Measurements from ENCODE around the gene NELL2. TPM values are rescaled to one million over a fixed set of nuclear protein-coding genes. Genes with fewer than 3 reads are reported as not detected.

NELL2 gene
- total RNA-seq, 2 experiments from 2014 or later, result 0.95 to 1.8 TPM

GRCh38 chr12:44881197-44881596 is 5.1 kb upstream of the NELL2 start:
- CTCF ChIA-PET (ENCODE audit: unreplicated experiment), result no interaction called here
- Histone ChIP-seq H3K79me2 (ENCODE audit: insufficient read depth, low read depth, low read length) (no peaks in the 10 kb centered on the region), H3K4me1 (ENCODE audit: insufficient read depth, low read length, poor library complexity, severe bottlenecking) (no peaks in the 10 kb centered on the region), H3K36me3 (ENCODE audit: insufficient read depth, low read length) (no peaks in the 10 kb centered on the region), H3K4me2 (ENCODE audit: low read length) (no peak overlapping the region), H4K20me1 (ENCODE audit: insufficient read depth, low read length) (no peaks in the 10 kb centered on the region), H3K9me3 (ENCODE audit: low read length) (no peaks in the 10 kb centered on the region), H2AFZ (ENCODE audit: low read length) (no peak overlapping the region), H3K27ac (ENCODE audit: low read depth, low read length, poor library complexity, severe bottlenecking) (no peak overlapping the region), H3K4me3 (ENCODE audit: low read depth, low read length, poor library complexity, severe bottlenecking) (no peak overlapping the region), H3K9me2 (ENCODE audit: insufficient read depth, low read length) (no peaks in the 10 kb centered on the region)
- intact Hi-C loops (cut with micrococcal nuclease; ENCODE audit: unreplicated experiment), result no loop called here
- POLR2A ChIA-PET, result interaction anchor here (0.6 to 0.7 kb wide), 3 partner anchors 24 to 1069 kb away, joined by 3 to 4 read pairs (median 3); no protein-coding TSS in a partner anchor
- no TSS peak for BruUV-seq (replicated peaks)
- TF ChIP-seq CTCF (conservative IDR thresholded peaks at IDR 0.05; ENCODE audit: low read length), result no peak
- TF ChIP-seq EZH2phosphoT487 (IDR thresholded peaks at IDR 0.05; ENCODE audit: borderline replicate concordance, low read depth, low read length), result no peak
- DNase-seq (ENCODE audit: low spot score), result no peak

- Histone ChIP-seq H3K9me2 (ENCODE audit: insufficient read depth, low read length) (no peaks in the 10 kb centered on the region), H3K4me2 (ENCODE audit: low read length) (peak overlapping the region; percentile 83), H4K20me1 (ENCODE audit: insufficient read depth, low read length) (no peaks in the 10 kb centered on the region), H2AFZ (ENCODE audit: low read length) (peak overlapping the region; percentile 91), H3K4me1 (ENCODE audit: insufficient read depth, low read length, poor library complexity, severe bottlenecking) (peaks cover 3% of the 10 kb centered on the region), H3K4me3 (ENCODE audit: low read depth, low read length, poor library complexity, severe bottlenecking) (peak overlapping the region; percentile 71), H3K9me3 (ENCODE audit: low read length) (no peaks in the 10 kb centered on the region), H3K36me3 (ENCODE audit: insufficient read depth, low read length) (no peaks in the 10 kb centered on the region), H3K79me2 (ENCODE audit: insufficient read depth, low read depth, low read length) (no peaks in the 10 kb centered on the region), H3K27ac (ENCODE audit: low read depth, low read length, poor library complexity, severe bottlenecking) (no peak overlapping the region)
- intact Hi-C loops (cut with micrococcal nuclease; ENCODE audit: unreplicated experiment), result loop anchor here (5.0 kb wide), 1 partner anchor 64 kb away; no protein-coding TSS in a partner anchor
- ChIA-PET POLR2A (interaction anchor here (0.8 to 1.7 kb wide), 4 partner anchors 9 to 64 kb away, joined by 3 to 6 read pairs (median 4); no protein-coding TSS in a partner anchor), CTCF (ENCODE audit: unreplicated experiment) (interaction anchor here (0.6 kb wide), 1 partner anchor 102 kb away, joined by 4 read pairs; no protein-coding TSS in a partner anchor)
- peak; percentile 22 for DNase-seq (ENCODE audit: low spot score)
- no TSS peak for BruUV-seq (replicated peaks)
- TF ChIP-seq CTCF (conservative IDR thresholded peaks at IDR 0.05; ENCODE audit: low read length) (peak; percentile 6; the same call in 1 of the 2 replicates), EZH2phosphoT487 (IDR thresholded peaks at IDR 0.05; ENCODE audit: borderline replicate concordance, low read depth, low read length) (no peak)
Observed at GRCh38 chr12:44876544-44877410, 662 bp upstream of the NELL2 start.

All from OCI-LY7 (cell line).